Cardiac fibroblast (primary cell): ENCODE measurements around the gene ACE.

Experiments used
- DNase-seq, 2 donors: peaks; one replicate each; pipeline versions ENCODE4 v3.0.0 to v3.0.0-alpha.2; 2010; ENCODE audit warnings: low read depth in 2 of 2
- H3K4me3 ChIP-seq, 2 donors: replicated peaks in 1 of 2; 1 replicate in 1 of 2; 2 replicates in 1 of 2; pipeline ENCODE4 v1.5.1; 2011; ENCODE audit warnings: low read depth in 2 of 2, low read length in 2 of 2, mild to moderate bottlenecking in 2 of 2, moderate library complexity in 1 of 2
- TF ChIP-seq, protein P1 (sequence below): IDR thresholded peaks from one replicate; pipeline ENCODE4 v1.5.1; 2011; ENCODE audit warnings: low read depth, mild to moderate bottlenecking, low read length, inconsistent platforms

The ACE gene

DNA sequence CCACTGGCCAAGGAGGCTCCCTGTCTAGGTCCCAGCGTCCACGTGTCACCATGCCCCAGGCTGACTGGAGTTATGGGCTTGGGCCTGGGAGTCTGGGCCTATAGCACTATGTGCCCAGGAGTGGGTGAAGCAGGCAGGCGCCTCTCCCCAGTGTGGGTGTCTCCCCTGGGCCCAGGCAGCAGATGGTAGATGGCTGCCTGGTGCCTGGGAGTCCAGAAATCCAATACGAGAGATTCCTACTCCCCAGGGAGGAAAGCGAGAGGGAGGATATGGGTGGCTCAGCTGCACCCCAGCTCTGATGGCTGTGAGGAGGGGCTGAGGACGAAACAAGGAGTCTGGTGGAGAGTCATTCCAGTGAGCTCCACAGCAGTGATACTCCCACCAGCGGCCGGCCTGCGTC lies 51.3 kb downstream of the ACE start:
- no peak for DNase-seq
- TF ChIP-seq, protein P1, sequence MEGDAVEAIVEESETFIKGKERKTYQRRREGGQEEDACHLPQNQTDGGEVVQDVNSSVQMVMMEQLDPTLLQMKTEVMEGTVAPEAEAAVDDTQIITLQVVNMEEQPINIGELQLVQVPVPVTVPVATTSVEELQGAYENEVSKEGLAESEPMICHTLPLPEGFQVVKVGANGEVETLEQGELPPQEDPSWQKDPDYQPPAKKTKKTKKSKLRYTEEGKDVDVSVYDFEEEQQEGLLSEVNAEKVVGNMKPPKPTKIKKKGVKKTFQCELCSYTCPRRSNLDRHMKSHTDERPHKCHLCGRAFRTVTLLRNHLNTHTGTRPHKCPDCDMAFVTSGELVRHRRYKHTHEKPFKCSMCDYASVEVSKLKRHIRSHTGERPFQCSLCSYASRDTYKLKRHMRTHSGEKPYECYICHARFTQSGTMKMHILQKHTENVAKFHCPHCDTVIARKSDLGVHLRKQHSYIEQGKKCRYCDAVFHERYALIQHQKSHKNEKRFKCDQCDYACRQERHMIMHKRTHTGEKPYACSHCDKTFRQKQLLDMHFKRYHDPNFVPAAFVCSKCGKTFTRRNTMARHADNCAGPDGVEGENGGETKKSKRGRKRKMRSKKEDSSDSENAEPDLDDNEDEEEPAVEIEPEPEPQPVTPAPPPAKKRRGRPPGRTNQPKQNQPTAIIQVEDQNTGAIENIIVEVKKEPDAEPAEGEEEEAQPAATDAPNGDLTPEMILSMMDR: no peak
- no peak overlapping the region for H3K4me3 ChIP-seq

DNA sequence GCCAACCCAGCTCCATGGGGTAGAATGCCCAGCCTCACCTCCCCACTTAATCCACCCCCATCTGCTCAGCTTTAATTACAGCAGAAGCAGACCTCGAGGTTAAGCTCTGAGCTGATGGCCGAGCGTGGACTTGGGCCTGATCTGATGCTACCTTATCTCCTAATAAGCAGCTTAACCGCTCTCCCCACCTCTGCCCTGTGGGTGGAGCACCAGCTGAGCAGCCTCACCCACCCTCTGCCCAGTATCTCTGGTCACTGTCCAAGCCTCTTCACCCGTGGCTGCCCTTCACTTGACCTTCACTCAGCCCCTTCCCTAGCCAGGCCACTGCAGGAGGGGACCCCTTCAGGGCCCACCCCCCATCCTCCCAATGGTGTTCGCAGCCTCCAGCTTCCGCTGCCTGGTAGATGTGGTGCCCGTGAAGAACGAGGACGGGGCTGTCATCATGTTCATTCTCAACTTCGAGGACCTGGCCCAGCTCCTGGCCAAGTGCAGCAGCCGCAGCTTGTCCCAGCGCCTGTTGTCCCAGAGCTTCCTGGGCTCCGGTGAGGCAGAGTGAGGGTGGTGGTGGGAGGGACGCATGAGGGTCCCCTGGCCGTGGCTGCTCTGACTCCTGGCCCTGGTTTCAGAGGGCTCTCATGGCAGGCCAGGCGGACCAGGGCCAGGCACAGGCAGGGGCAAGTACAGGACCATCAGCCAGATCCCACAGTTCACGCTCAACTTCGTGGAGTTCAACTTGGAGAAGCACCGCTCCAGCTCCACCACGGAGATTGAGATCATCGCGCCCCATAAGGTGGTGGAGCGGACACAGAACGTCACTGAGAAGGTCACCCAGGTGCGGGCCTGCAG lies 53.1 kb downstream of the ACE start:
- DNase-seq: no peak
- TF ChIP-seq, protein P1: no peak
- no peak overlapping the region for H3K4me3 ChIP-seq

DNA sequence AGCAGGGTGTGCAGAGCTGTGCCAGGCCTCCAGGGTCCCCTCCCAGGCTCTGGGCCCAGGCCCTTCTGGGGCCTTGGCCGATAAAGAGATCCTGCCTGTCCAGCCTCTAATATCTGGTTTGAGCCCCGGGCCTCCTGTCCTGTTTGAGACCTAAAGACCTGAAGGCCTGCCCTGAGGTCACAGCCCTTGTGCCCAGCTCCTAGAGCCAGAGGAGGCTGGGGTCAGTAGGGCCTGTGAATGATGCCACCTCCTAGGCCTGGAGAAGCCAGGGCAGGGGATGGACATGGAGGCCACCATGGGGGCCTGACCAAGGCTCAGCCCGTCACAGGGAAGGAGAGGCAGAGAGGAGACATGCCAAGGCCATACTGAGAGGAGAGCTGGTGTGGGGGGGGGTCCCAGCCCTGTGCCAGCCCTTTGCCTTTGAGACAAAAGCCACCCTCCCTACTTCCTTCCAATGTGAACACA lies 53.7 kb downstream of the ACE start:
- DNase-seq: no peak
- TF ChIP-seq, protein P1: no peak
- no peak overlapping the region for H3K4me3 ChIP-seq

DNA sequence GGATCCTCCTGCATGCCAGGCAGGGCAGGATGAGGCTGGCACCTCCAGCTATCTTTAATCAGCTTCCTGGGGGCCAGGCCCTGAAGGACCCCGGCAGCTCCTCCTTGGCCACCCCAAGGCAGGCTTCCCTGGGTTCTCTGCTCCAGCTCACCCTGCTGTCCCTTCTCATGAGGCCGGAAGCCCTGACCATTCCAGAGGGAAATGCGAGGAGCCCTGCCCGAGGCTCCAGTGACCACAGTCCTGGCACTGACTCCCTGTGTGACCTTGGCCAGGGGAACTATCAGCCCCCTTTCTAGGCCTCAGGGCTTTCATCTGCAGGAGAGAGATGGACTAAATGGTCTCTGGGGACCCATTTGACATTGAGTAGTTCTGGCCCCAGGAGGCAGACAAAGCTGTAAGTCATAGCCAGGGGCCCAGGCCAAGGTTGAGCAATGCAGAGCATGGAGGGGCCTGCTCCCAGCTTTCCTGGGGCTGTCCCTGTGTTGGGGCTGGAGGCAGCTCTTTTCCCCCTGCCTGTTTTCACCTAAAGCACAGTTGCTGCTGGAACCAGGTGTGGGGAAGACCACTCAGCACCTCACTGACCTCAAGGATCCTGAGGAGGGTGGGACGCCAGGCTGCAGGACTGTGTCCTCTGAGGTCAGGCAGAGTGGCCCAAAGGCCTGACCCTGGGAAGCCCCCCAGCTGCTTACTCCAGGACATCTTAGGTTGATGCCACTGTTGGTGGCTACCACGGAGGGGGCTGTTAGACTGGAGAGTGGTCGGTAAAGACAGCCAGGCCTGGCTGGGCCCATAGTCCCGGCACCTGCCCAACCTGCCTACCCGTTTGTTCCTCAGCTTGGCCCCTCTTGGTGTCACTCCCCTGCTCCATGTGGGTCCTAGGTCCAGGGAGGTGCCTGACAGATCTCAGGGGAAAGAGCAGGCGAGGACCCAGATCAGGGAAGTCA lies 54.4 kb downstream of the ACE start:
- TF ChIP-seq, protein P1: no peak
- H3K4me3 ChIP-seq: no peak overlapping the region
- no peak for DNase-seq

DNA sequence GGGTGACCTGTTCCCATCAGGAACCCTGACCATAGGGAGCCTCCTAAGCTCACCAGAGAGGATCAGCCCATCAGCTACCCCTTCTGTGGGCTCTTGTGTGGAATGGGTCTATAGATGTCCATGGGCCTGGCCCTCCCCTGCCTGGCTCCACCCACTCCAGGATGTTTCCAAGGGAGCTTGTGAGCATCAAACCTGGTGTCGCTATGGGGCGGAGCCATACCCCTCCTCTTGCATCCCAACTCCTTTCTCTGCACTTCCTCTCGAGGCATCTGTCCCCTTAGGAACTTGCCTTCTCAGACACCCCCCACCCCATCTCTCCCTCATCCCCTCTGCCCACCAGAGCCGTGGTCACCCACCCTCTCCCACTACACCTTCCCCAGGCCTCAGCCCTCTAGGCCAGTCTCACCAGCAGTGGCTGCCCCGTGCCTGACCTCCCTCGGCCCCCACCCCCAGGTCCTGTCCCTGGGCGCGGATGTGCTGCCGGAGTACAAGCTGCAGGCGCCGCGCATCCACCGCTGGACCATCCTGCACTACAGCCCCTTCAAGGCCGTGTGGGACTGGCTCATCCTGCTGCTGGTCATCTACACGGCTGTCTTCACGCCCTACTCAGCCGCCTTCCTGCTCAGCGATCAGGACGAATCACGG lies 56.7 kb downstream of the ACE start:
- DNase-seq: no peak
- TF ChIP-seq, protein P1: no peak
- no peak overlapping the region for H3K4me3 ChIP-seq

DNA sequence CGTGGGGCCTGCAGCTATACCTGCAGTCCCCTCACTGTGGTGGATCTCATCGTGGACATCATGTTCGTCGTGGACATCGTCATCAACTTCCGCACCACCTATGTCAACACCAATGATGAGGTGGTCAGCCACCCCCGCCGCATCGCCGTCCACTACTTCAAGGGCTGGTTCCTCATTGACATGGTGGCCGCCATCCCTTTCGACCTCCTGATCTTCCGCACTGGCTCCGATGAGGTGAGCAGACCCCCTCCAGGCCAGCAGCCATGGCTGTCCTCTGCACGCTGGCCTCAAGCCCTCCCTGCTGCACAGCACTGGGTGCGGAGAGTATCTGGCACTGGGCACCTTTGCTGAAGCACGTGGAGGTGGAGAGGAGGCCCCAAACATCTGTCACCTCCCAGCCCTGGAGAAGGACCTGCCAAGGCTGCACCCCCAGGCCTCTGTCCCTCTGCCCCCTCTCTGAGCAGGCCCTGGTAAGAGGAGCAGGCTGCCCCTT lies 57.3 kb downstream of the ACE start:
- H3K4me3 ChIP-seq: no peak overlapping the region
- TF ChIP-seq, protein P1: no peak
- no peak for DNase-seq
